HepG2 (cell line): ENCODE results near the gene RPL23. TPM values are rescaled to one million over a fixed set of nuclear protein-coding genes. Genes with fewer than 3 reads are reported as not detected.

Experiments used
- ATAC-seq: fragments of 200-7000 bp; cut with Tn5 transposase; 3 replicates; pipeline ENCODE4 v1.9.1; 2020; ENCODE audit warnings: mild to moderate bottlenecking, moderate library complexity
- BruUV-seq: library from RNA; stranded (reverse); fragments of 400-500 nt; replicated peaks from 2 replicates; lab custom pipeline; 2021; lab: Mats Ljungman, UMichigan
- CTCF ChIA-PET: fragments of 300-600 bp; formaldehyde crosslinking; extraction: SDS; loops from one replicate; lab custom pipeline; 2021; ENCODE audit warnings: low total read pairs, inconsistent platforms, low intra/inter-chr PET ratio; lab: Yijun Ruan, JAX
- POLR2A ChIA-PET: fragments of 350-600 bp; sonication (Branson Sonifier 250); formaldehyde crosslinking; loops from one replicate; lab custom pipeline; 2020; ENCODE audit warnings: antibody characterized with exemption, inconsistent platforms; lab: Yijun Ruan, JAX
- DNase-seq: peaks from one replicate; pipeline ENCODE4 v3.0.0-alpha.2; 2015; ENCODE audit warnings: low spot score
- FAIRE-seq: peaks from 3 replicates; lab custom pipeline; 2011; peaks lifted over from hg19 to GRCh38; lab: Jason Lieb, UNC
- H2AFZ ChIP-seq: one replicate; pipeline ENCODE4 v1.6.1; 2011; ENCODE audit warnings: low read length, inconsistent platforms
- H3K27ac ChIP-seq: fragments of 300-600 bp; 3 replicates; pipeline ENCODE4 v1.8.0; 2011; ENCODE audit warnings: mixed run types, mild to moderate bottlenecking, mixed read lengths, low read length, inconsistent platforms; ENCODE audit not compliant: insufficient read depth; ENCODE audit errors: extremely low read length
- H3K27me3 ChIP-seq, 2 experiments: fragments of 200-600 bp in 1 of 2; 2 replicates in 1 of 2; 3 replicates in 1 of 2; pipeline versions ENCODE4 v1.6.0 to v1.8.0; 2011; ENCODE audit warnings: low read length in 2 of 2, mild to moderate bottlenecking in 2 of 2, moderate library complexity in 2 of 2, inconsistent platforms in 1 of 2; ENCODE audit not compliant: insufficient read depth in 2 of 2, control insufficient read depth in 1 of 2
- H3K36me3 ChIP-seq, 2 experiments: fragments of 200-600 bp in 1 of 2; replicated peaks in 1 of 2; 2 replicates in 1 of 2; 3 replicates in 1 of 2; pipeline versions ENCODE4 v1.5.1 to v1.8.0; 2011; ENCODE audit warnings: low read length in 2 of 2, inconsistent platforms in 1 of 2; ENCODE audit not compliant: insufficient read depth in 2 of 2, control insufficient read depth in 1 of 2
- H3K4me1 ChIP-seq: 2 replicates; pipeline ENCODE4 v1.5.1; 2012; ENCODE audit warnings: low read length, inconsistent platforms; ENCODE audit not compliant: insufficient read depth
- H3K4me2 ChIP-seq: 2 replicates; pipeline ENCODE4 v1.6.0; 2011; ENCODE audit warnings: low read depth, low read length, inconsistent platforms
- H3K4me3 ChIP-seq, 3 experiments: fragments of 200-600 bp in 1 of 3; sonication (generic), shearing (Covaris generic) in 1 of 3; replicated peaks in 1 of 3; 2 replicates each; pipeline ENCODE4 v1.5.1; 2011 to 2016; ENCODE audit warnings: low read length in 3 of 3, inconsistent platforms in 2 of 3, low read depth in 2 of 3, mild to moderate bottlenecking in 2 of 3, control low read depth in 1 of 3, mixed read lengths in 1 of 3; ENCODE audit not compliant: insufficient read depth in 1 of 3
- H3K79me2 ChIP-seq: one replicate; pipeline ENCODE4 v1.6.1; 2011; ENCODE audit warnings: low read length, inconsistent platforms; ENCODE audit not compliant: insufficient read depth
- H3K9ac ChIP-seq: 2 replicates; pipeline ENCODE4 v1.6.0; 2011; ENCODE audit warnings: mild to moderate bottlenecking, low read depth, low read length, inconsistent platforms; ENCODE audit not compliant: insufficient read depth
- H3K9me3 ChIP-seq: 2 replicates; pipeline ENCODE4 v1.5.1; 2012; ENCODE audit warnings: mild to moderate bottlenecking, low read length
- H4K20me1 ChIP-seq: 2 replicates; pipeline ENCODE4 v1.6.0; 2011; ENCODE audit warnings: inconsistent platforms, mild to moderate bottlenecking, low read length, moderate library complexity; ENCODE audit not compliant: insufficient read depth
- HNF4A ChIP-seq: sonication (generic); formaldehyde crosslinking; IDR thresholded peaks from 2 replicates; pipeline ENCODE4 v1.4.0; 2020; ENCODE audit warnings: missing genetic modification reagents
- MED1 ChIP-seq: sonication (generic); formaldehyde crosslinking; IDR thresholded peaks from 2 replicates; pipeline ENCODE4 v1.4.0; 2020; ENCODE audit warnings: missing genetic modification reagents
- NR2F1 ChIP-seq, 2 experiments: fragments of 450-650 bp in 1 of 2; formaldehyde crosslinking in 1 of 2; IDR thresholded peaks; 2 replicates each; pipeline versions ENCODE4 v1.5.0 to v1.6.1; 2016 to 2020; ENCODE audit warnings: mild to moderate bottlenecking in 1 of 2, missing compliant biosample characterization in 1 of 2, missing genetic modification reagents in 1 of 2, moderate library complexity in 1 of 2
- PHF21A ChIP-seq: sonication (generic); formaldehyde crosslinking; IDR thresholded peaks from 2 replicates; pipeline ENCODE4 v1.5.0; 2020; ENCODE audit warnings: mild to moderate bottlenecking, missing genetic modification reagents
- POLR2AphosphoS2 ChIP-seq: IDR thresholded peaks from 2 replicates; pipeline ENCODE4 v1.6.1; 2011; ENCODE audit warnings: low read depth, low read length, improper control_type of control experiment
- RARA ChIP-seq: IDR thresholded peaks from 2 replicates; pipeline ENCODE4 v1.6.1; 2016; ENCODE audit warnings: missing genetic modification reagents, missing compliant biosample characterization
- RBM22 ChIP-seq: fragments of 200-400 bp; formaldehyde crosslinking; optimal IDR thresholded peaks from 2 replicates; pipeline ENCODE3; 2017; ENCODE audit warnings: mild to moderate bottlenecking, low read length, moderate library complexity
- SAFB2 ChIP-seq: sonication (generic); formaldehyde crosslinking; IDR thresholded peaks from 2 replicates; pipeline ENCODE4 v1.5.1; 2020; ENCODE audit warnings: missing genetic modification reagents, low read depth, mild to moderate bottlenecking, borderline replicate concordance
- SOX6 ChIP-seq, 2 experiments: fragments of 450-650 bp in 1 of 2; sonication (generic) in 1 of 2; formaldehyde crosslinking in 1 of 2; IDR thresholded peaks; 2 replicates each; pipeline versions ENCODE4 v1.4.0 to v1.6.1; 2017 to 2020; ENCODE audit warnings: antibody characterized with exemption in 1 of 2, mild to moderate bottlenecking in 1 of 2, missing genetic modification reagents in 1 of 2
- TCF7 ChIP-seq: sonication (generic); IDR thresholded peaks from 2 replicates; pipeline ENCODE4 v1.6.1; 2016; ENCODE audit warnings: antibody characterized with exemption, low read depth
- ZBTB38 ChIP-seq: sonication (generic); formaldehyde crosslinking; IDR thresholded peaks from 2 replicates; pipeline ENCODE4 v1.5.1; 2020; ENCODE audit warnings: mild to moderate bottlenecking, missing genetic modification reagents
- ZNF230 ChIP-seq: sonication (generic); formaldehyde crosslinking; IDR thresholded peaks from 2 replicates; pipeline ENCODE4 v1.4.0; 2020; ENCODE audit warnings: mild to moderate bottlenecking, missing genetic modification reagents
- ZNF292 ChIP-seq: sonication (generic); formaldehyde crosslinking; IDR thresholded peaks from 2 replicates; pipeline ENCODE4 v1.8.1; 2022; ENCODE audit warnings: mild to moderate bottlenecking, low read depth, missing genetic modification reagents, borderline replicate concordance
- ZNF598 ChIP-seq: sonication (generic); formaldehyde crosslinking; IDR thresholded peaks from 2 replicates; pipeline ENCODE4 v1.5.1; 2020; ENCODE audit warnings: mild to moderate bottlenecking, missing genetic modification reagents, borderline replicate concordance
- ZNF772 ChIP-seq: sonication (generic); formaldehyde crosslinking; IDR thresholded peaks from 2 replicates; pipeline ENCODE4 v1.5.0; 2020; ENCODE audit warnings: mild to moderate bottlenecking, missing genetic modification reagents
- WGBS: methylation state at CpG from one replicate; pipeline ENCODE4 v1.1.6; 2017; ENCODE audit warnings: low lambda C conversion rate; 5-methylcytosine and 5-hydroxymethylcytosine counted together
- in situ Hi-C: cut with HindIII; loops from 2 replicates; pipeline ENCODE4 v1.10.0; 2017; ENCODE audit warnings: low pct_unique_long_range_greater_than_20kb; ENCODE audit not compliant: extremely low pct_ligation_motif_present
- intact Hi-C: fragments of 100-400 bp; cut with micrococcal nuclease; formaldehyde crosslinking; loops from one replicate; pipeline ENCODE4 v1.10.0; 2022; ENCODE audit not compliant: unreplicated experiment
- polyA plus RNA-seq, 8 experiments: library from polyadenylated mRNA; depleted of rRNA in 3 of 8; stranded (reverse) in 7 of 8; unstranded in 1 of 8; fragments of >200 nt; fragmentation: Illumina TruSeq in 4 of 8; extraction: Trizol in 4 of 8; gene quantifications; 2 replicates each; pipeline versions ENCODE4 v1.2.1 to v1.2.3, GENCODE V29; 2011 to 2016; ENCODE audit warnings: low read depth in 4 of 8, missing spikeins in 1 of 8, mixed read lengths in 1 of 8; ENCODE audit not compliant: insufficient read depth in 1 of 8
- total RNA-seq, 5 experiments: library from RNA; depleted of rRNA; stranded (reverse); fragments of >200 nt; fragmentation: Illumina TruSeq; extraction: Trizol; gene quantifications; 2 replicates each; pipeline ENCODE4 v1.2.3, GENCODE V29; 2016; ENCODE audit warnings: low read depth in 1 of 5
- TF ChIP-seq, protein P1 (sequence below): sonication (generic); formaldehyde crosslinking; IDR thresholded peaks from 2 replicates; pipeline ENCODE4 v1.5.1; 2020; ENCODE audit warnings: mild to moderate bottlenecking, moderate library complexity, missing genetic modification reagents

RPL23 gene
- total and polyA plus RNA-seq, 2 of the 13 experiments (the other 11 are each of a cell fraction or from before 2014, with no cell fraction given): 2,790 to 4,860 TPM

- Histone ChIP-seq H3K9ac (no peak overlapping the region), H3K4me2 (no peak overlapping the region), H3K36me3 (peaks cover 42 to 72% of the 10 kb centered on the region in 2 experiments), H4K20me1 (peaks cover 5% of the 10 kb centered on the region; the same call in 1 of the 2 replicates), H3K9me3 (no peaks in the 10 kb centered on the region), H2AFZ (no peak overlapping the region), H3K79me2 (no peaks in the 10 kb centered on the region), H3K27ac (peak overlapping the region; percentile 36), H3K4me3 (no peak overlapping the region), H3K27me3 (no peaks in the 10 kb centered on the region), H3K4me1 (peaks cover 28% of the 10 kb centered on the region)
- intact Hi-C loops (no loop called here), in situ Hi-C loops (no loop called here)
- FAIRE-seq: no peak
- ChIA-PET POLR2A (interaction anchor here (0.6 to 2.1 kb wide), 3 partner anchors 13 to 51 kb away, joined by 3 to 19 read pairs (median 4); no protein-coding TSS in a partner anchor), CTCF (no interaction called here)
- whole genome bisulfite sequencing: 97% methylated on average over 8 of the region's 9 CpGs
- ATAC-seq: no peak
- BruUV-seq: no TSS peak
- TF ChIP-seq PHF21A (CRISPR knock-in tag): 0 out of 2 replicates have a peak, but pooled peaks have one; percentile 14
- TF ChIP-seq TCF7: no peak
- DNase-seq: no peak
These were observed 44.8 kb upstream of the RPL23 start for GRCh38 chr17:38898291-38898679.

- in situ Hi-C loops: no loop called here
- FAIRE-seq: peak; percentile 59
- Histone ChIP-seq H3K4me1 (peaks cover 28% of the 10 kb centered on the region), H2AFZ (no peak overlapping the region), H3K36me3 (peaks cover 46 to 72% of the 10 kb centered on the region in 2 experiments), H3K9me3 (no peaks in the 10 kb centered on the region), H3K4me2 (no peak overlapping the region), H4K20me1 (peaks cover 5% of the 10 kb centered on the region; the same call in 1 of the 2 replicates), H3K4me3 (no peak overlapping the region), H3K27ac (peak overlapping the region; percentile 36), H3K9ac (peak overlapping the region; percentile 1; the same call in 1 of the 2 replicates), H3K27me3 (no peaks in the 10 kb centered on the region), H3K79me2 (no peaks in the 10 kb centered on the region)
- CTCF ChIA-PET: no interaction called here
- POLR2A ChIA-PET: interaction anchor here (0.6 to 2.1 kb wide), 3 partner anchors 12 to 51 kb away, joined by 3 to 19 read pairs (median 4); no protein-coding TSS in a partner anchor
- no TSS peak for BruUV-seq
- peak; percentile 59 for ATAC-seq
- DNase-seq: no peak
- intact Hi-C loops: no loop called here
- WGBS: 82% methylated on average over 12 of the region's 12 CpGs
- TF ChIP-seq ZNF772 (CRISPR knock-in tag) (0 out of 2 replicates have a peak, but pooled peaks have one; percentile 44), POLR2AphosphoS2 (0 out of 2 replicates have a peak, but pooled peaks have one; percentile 55), SAFB2 (CRISPR knock-in tag) (0 out of 2 replicates have a peak, but pooled peaks have one; percentile 30), ZNF230 (CRISPR knock-in tag) (no peak), RBM22 (peak; percentile 38), NR2F1 (CRISPR knock-in tag; IDR thresholded peaks at IDR 0.05) (peak; percentile 49 to 59; a peak in 2 of 4 replicates), MED1 (peak; percentile 3; the same call in 1 of the 2 replicates), SOX6 (IDR thresholded peaks at IDR 0.05) (no peak), SOX6 (CRISPR knock-in tag; IDR thresholded peaks at IDR 0.05) (0 out of 2 replicates have a peak, but pooled peaks have one; percentile 22), ZNF292 (CRISPR knock-in tag) (0 out of 2 replicates have a peak, but pooled peaks have one; percentile 9), RARA (CRISPR knock-in tag) (peak; percentile 42; the same call in 1 of the 2 replicates), HNF4A (peak; percentile 80), ZNF598 (CRISPR knock-in tag) (0 out of 2 replicates have a peak, but pooled peaks have one; percentile 66), ZBTB38 (CRISPR knock-in tag) (peak; percentile 72)
- TF ChIP-seq, protein P1, sequence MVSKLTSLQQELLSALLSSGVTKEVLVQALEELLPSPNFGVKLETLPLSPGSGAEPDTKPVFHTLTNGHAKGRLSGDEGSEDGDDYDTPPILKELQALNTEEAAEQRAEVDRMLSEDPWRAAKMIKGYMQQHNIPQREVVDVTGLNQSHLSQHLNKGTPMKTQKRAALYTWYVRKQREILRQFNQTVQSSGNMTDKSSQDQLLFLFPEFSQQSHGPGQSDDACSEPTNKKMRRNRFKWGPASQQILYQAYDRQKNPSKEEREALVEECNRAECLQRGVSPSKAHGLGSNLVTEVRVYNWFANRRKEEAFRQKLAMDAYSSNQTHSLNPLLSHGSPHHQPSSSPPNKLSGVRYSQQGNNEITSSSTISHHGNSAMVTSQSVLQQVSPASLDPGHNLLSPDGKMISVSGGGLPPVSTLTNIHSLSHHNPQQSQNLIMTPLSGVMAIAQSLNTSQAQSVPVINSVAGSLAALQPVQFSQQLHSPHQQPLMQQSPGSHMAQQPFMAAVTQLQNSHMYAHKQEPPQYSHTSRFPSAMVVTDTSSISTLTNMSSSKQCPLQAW: peak; percentile 42; the same call in 1 of the 2 replicates
These were observed 44.3 kb upstream of the RPL23 start for GRCh38 chr17:38897671-38898290.
